ENCODE data around the gene KAZN. TPM values are rescaled to one million over a fixed set of nuclear protein-coding genes. Genes with fewer than 3 reads are reported as not detected.

Gene KAZN
- total RNA-seq, 1 donor from 2014 or later = 2.2 TPM

DNA sequence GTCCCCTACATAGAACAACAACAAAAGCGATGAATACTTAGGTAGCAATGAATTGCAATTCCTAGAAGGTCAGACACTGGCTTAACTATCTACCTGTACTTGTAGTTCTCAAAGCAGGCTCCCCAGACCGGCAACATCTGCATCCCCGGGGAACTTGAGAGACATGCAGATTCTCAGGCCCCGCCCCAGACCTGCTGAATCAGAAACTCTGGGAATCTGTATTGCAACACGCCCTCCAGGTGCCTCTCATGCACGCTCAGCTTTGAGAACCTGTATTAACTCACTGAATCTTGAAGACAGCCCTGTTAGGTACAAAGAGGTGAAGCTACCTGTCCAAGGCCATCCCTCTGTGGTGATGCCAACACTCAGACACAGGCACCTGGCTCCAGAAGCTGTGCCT lies 128.1 kb downstream of the KAZN start:
- no peak for ATAC-seq
- no peak for DNase-seq
- intact Hi-C loops (cut with micrococcal nuclease) = no loop called here

DNA sequence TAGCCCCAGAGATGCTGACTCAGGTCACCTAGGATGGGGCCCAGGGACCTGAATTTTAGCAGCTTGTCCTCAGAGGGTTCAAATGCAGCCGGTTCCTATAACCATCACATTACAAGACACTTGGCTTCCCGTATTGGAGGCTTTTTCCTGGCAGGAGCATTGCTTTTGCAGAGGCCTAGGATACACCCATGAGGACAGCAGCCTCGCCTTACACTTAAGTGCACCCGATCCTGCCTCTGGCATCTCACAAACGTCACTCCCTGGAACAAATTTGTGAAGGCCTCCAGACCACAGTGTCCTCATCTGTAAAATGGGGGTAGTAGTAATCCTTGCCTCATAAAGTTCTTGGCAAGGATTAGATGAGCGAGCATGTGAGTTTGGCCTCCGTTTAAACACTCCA lies 130.0 kb downstream of the KAZN start:
- ATAC-seq (no peak), DNase-seq (no peak)
- intact Hi-C loops (cut with micrococcal nuclease) = no loop called here

DNA sequence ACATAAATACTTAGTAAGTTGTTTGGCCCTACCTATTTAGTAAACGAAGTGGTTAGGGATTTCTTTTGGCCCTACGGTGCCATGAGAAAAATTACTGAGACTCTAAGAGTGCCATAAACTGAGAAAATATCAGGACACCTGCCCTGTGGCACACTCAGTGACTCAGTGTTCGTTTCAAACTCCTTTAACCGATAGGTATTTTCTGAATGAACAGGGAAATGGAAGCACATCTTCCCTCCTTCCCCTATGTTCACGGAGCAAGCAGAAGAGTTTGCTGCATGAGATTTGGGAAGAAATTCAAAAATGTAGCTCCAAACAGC lies 134.2 kb downstream of the KAZN start:
- DNase-seq (no peak), ATAC-seq (no peak)
- intact Hi-C loops (cut with micrococcal nuclease) = loop anchor here (5.0 kb wide), 1 partner anchor 615 kb away; no protein-coding TSS in a partner anchor

DNA sequence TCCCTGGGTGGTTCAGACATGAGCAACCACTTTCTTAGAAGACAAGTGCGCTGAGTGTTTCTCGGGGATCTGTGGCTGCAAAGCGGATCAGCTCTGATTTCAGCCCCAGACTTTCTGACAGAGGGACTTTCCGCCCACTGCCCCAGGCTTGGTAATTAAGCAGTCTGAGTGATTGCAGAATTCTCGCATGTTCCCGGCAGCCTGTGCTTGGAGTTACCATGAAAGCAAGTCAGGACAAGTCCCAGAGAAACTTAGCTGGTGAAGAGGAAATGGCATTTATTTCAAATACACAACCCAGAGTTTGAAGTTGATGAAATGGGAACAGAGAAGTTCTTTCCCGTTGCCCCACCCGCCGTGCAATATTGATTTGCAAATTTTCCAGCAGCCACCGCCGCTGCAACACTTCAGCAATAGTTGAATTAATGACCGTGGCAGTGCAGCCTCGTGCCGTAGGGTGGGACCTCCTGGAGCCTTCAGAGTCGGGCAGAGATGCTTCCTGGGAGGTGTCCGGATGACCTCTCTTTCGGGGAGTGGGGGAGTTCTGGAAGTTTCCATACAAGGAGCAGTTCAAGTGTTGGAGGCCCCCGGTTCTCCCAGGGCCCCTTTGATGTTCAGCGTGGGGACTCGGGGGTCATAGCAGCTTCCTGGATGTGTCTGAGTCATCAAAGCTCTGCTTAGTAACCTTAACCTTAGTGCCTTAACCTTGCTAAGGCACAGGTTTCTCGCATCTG lies 134.7 kb downstream of the KAZN start:
- intact Hi-C loops (cut with micrococcal nuclease) = loop anchor here (5.0 kb wide), 1 partner anchor 616 kb away; no protein-coding TSS in a partner anchor

DNA sequence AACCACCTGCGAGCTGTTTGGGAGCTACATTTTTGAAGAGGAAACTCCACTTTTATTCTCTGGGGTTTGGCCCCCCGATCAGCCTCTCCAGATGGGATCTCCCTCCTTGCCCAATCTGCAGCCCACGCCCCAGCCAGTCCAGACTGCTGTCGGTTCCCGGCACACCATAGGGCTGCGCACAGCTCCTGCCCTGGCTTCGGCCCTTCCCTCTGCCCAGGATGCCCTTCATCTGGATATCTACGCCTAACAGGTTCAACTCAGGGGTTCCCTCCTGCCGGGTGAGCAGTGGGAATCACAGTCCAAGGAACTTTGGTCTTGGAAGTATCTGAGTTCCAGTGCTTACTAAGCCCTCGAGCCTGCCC lies 135.3 kb downstream of the KAZN start:
- no peak for ATAC-seq
- DNase-seq = no peak
- intact Hi-C loops (cut with micrococcal nuclease) = loop anchor here (5.0 kb wide), 1 partner anchor 616 kb away; no protein-coding TSS in a partner anchor

More for the DNA sequence above, 134.7 kb downstream of the KAZN start:
- no peak for DNase-seq
- no peak for ATAC-seq

DNA sequence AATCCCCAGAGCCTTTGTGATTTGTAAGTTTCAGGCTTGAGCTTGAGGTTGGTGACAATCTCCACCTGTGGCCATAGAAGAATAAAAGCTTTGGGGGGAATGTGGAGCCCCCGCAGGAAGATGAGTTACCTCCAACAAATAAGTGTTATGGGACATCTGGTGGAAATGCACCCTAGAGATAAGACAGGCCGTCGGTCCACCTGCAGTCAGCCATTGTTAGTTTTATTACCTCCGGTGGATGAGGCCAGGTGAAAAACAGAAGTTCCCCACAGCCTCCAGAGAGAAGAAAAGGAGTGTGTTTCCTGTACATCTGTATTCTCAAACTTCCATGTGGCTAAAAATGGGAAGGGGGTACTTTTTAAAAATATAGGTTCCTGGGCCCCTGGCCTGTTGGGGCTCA lies 137.4 kb downstream of the KAZN start:
- ATAC-seq (no peak), DNase-seq (no peak)
- intact Hi-C loops (cut with micrococcal nuclease) = no loop called here

DNA sequence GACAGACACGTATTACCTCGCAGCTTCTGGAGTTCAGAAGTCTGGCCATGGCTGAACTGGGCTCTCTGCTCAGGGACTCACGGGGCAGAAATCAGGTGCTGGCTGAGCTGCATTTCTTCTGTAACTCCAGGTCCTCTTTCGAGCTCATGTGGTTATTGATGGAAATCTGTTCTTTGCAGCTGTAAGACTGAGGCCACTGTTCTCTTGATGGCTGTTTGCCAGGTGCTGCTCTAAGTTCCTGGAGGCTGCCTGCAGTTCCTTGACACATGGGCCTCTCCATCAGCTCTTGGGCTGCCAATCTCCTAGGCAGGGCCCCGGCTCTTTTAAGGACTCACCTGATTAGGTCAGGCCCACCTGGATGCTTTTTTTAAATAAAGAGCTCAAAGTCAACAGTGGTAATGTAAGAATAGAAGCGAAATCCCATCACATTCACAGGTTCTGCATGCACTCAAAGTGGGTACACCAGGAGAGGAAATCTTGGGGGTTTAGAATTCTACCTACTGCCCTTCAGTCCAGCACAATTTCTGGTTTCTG lies 139.1 kb downstream of the KAZN start:
- DNase-seq (no peak), ATAC-seq (no peak)
- intact Hi-C loops (cut with micrococcal nuclease) = no loop called here

DNA sequence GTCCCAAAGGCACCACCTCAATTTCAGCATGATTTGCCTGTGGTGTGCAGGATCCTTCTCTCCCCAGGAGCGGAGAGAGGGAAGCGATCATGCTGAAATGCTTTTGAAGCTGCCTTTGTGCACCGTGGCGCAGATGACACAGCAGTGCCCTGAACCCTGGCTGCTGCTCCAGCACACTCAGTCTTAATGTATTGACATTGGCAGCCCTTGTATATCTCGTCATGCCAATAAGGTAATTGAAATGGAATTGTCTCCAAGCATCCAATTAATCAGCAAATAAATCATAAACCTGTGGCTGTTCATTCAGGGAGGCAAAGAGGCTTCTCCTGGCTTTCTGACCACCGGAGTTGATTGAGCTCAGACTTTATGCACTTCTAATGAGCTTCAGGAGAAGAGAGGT lies 139.8 kb downstream of the KAZN start:
- intact Hi-C loops (cut with micrococcal nuclease) = no loop called here

DNA sequence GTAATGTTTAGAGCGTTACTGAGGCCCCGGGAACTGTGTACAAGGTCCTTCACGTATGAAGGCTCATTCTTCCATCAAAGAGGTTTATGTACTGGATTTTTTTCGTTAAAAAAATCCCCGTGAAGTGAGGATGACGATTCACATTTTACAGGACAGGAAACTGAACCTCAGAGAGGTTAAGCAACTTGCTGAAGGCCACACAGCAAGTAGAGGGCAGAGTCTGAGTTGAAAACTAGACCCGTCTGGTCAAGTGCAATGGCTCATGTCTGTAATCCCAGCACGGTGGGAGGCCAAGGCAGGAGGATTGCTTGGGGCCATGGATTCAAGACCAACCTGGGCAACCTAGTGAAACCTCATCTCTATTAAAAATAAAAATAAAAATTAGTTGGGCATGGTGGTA lies 140.2 kb downstream of the KAZN start:
- intact Hi-C loops (cut with micrococcal nuclease) = no loop called here
- no peak for ATAC-seq
- no peak for DNase-seq

More for the DNA sequence above, 139.8 kb downstream of the KAZN start:
- ATAC-seq = no peak
- no peak for DNase-seq

DNA sequence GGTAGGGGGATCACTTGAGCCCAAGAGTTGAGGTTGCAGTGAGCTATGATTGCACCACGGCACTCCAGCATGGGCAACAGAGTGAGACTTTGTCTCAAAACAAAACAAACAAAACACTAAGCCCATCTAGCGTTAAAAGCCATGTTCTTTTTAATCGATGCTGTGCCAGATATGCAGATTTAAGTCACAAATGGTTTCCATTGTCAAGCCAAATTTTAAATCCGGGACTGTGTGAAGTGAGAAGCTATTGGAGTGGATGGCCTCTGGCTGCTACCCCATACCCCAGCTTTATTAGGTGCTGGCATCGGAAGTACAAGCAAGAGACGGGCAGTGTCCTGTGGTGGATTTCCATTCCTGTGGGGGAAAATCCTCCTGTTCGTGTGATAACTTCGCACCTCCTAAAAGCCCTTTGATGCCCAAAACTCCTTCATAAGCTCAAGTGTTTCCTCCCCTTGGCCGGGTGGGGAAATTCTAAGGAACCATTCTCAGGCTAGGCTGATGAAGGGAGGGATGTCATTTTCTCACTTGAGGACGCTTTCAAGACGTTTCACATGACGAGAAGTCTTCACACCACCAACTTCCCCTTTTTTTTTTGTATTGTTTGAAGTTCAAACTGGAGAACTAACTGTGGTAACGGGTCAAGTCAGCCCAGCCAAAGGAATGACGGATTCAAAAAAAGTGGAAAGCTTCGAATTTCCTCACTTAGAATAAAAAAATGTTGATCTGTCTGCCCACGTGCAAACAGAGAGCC lies 140.8 kb downstream of the KAZN start:
- intact Hi-C loops (cut with micrococcal nuclease) = no loop called here
- no peak for ATAC-seq

DNA sequence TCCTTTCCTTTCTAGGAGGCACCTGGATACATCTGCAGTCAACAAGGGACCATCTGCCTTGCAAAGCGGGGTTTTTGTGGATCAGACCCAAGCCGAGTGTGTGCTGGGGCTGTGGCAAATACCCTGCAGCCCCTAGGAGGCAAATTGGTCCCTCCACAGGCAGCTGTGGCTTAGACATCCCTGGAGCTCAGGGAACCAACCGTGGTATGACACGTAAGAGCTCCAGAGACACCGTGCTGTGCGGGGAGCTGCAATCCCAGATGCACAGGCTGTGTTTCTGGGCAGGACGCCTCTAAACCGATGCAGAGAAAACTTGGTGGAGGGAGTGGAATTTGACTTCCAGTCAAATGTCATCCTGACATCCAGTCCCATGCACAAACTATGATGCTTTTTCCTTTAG lies 141.5 kb downstream of the KAZN start:
- ATAC-seq (no peak), DNase-seq (no peak)
- intact Hi-C loops (cut with micrococcal nuclease) = no loop called here

More for the DNA sequence above, 140.8 kb downstream of the KAZN start:
- DNase-seq = no peak

DNA sequence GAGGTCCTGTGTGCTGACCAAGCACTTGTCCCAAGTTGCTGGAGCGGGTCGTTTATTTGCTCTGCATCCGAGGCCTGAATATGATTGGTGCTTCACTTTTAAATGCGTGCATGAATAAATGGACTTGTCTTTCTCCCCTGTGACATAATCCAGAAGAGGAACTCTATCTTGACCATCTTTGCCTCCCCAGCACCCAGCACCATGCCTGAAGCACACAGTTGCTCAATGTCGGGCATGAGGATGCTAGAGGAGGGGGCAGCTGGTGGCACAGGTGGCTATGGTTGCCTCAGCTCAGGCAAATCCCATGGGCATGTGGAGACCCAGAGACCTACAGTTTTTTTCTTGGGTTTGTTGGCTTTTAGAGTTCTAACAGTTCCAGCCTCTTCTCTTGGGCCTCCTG lies 142.6 kb downstream of the KAZN start:
- intact Hi-C loops (cut with micrococcal nuclease) = no loop called here
- DNase-seq (no peak), ATAC-seq (no peak)

DNA sequence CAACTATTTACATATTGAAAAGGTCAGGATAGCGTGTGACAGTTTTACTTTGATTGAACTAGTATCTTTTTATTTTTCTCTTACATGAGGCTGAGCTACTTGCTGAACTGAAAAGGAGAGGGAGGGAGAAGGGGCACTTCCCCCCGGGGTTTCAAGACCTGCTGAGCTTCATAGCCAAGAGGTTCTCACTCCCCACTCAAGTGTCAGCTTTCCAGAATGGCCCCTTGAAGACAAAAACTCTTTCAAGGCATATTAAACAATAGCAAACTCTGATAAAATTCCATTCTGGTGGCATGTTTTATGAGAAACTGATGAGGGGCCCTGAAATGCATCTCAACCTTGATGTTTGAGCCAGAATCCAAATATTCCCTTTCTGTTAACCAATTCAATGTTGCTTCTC lies 143.0 kb downstream of the KAZN start:
- DNase-seq (no peak), ATAC-seq (no peak)
- intact Hi-C loops (cut with micrococcal nuclease) = no loop called here

DNA sequence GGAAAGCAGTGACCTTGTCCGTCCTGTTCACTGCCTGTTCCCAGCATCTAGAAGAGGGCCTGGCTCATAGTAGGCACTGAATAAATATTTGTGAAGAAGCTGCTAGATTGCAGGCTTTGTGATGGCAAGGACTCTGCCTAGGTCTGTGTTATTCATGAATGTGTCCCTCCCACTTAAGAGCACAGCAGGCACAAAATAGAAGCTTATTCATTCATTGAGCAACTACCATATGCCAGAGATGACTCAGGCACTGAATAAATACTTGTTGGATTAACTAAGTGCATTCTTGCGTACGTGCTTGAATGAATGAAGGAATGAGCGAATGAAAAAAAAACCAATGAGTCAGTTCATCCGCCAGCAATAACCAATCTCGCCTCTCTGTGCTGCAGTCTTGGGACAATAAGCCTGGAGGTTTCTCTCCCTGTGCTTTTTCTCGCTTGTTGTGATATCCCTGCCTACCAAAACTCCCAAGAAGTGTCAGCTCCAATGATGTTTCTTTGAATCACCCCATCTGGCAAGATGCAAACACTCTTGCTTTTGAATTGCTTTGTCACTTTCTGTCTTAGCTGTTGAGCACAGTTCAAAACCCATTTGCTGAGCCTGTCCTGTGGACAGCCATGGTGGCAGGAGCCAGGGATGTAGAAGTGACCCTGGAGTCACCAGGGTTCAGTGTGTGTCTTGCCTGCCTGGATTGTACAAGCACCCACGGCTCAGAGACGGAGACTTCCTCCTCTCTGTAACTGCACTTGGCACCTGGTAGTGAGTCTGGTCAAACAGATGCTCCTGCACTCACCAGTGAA lies 143.9 kb downstream of the KAZN start:
- no peak for DNase-seq
- intact Hi-C loops (cut with micrococcal nuclease) = no loop called here
- ATAC-seq = no peak

DNA sequence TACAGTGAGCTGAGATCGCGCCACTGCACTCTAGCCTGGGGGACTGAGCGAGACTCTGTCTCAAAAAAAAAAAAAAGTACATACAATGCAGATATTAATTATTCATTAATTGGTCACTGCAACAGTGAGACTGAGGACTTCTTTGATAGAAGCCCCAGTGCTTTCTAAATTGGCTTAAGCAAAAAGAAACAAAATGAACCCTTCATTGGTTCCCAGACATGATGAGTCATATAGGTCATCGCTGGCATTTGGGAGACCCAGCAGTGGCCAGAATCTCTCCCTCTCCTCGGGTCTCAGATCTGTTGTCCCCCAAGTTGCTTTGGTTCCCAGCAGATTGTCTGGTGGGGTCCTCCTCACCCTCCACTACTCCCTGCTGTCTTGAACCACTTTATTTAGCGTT lies 144.9 kb downstream of the KAZN start:
- ATAC-seq (no peak), DNase-seq (no peak)
- intact Hi-C loops (cut with micrococcal nuclease) = no loop called here

DNA sequence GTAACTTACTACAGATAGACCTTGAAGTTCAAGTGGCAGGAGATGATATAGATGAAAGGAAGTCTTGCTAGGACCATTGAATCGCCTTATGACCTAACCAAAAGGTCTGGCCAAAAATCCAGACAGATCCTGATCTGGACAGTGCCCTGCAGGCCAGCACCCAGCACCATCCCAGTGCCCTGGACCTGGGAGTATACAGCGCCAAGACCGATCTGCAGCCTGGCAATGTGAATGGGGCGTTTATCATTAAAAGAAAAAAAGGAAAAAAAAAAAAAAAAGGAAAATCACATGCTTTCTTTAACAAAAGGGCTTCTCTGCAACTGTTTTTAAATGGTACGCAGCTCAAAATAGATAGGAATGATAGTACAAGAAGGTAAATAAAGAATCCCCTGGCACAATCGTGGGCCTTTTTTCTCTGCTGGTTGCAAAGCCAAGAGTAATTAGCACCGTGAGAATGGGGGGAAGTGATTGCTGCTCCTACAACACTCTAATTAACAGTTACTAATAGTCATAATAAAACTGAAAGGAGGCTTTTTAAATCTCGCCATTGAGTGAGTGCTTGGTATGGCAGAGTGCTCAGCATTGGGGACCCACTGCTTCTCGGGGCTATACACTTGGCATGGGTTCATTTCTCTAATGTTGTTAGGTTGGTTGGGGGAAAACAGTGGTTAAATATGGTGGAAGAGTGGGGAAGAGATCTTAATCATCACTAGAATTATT lies 146.7 kb downstream of the KAZN start:
- ATAC-seq (no peak), DNase-seq (no peak)
- intact Hi-C loops (cut with micrococcal nuclease) = no loop called here

DNA sequence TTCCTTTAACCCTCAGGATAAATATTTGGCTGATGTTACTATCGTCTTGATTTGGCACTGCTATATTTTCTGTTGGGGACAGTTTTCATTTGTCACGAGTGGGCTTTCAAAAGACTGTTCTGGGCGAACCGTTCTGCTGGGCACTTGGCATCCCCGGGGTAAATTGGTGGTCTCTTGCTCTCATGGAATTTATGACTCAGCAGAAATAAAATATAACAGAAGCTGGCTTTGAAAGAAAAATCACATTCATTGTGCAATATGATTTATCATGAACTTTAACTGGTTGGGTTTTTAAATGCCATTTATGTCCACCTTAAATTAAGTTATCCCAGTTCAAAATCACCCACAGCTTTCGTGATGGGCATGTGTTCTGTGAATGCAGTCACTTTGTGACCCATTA lies 147.3 kb downstream of the KAZN start:
- ATAC-seq (no peak), DNase-seq (no peak)
- intact Hi-C loops (cut with micrococcal nuclease) = no loop called here

DNA sequence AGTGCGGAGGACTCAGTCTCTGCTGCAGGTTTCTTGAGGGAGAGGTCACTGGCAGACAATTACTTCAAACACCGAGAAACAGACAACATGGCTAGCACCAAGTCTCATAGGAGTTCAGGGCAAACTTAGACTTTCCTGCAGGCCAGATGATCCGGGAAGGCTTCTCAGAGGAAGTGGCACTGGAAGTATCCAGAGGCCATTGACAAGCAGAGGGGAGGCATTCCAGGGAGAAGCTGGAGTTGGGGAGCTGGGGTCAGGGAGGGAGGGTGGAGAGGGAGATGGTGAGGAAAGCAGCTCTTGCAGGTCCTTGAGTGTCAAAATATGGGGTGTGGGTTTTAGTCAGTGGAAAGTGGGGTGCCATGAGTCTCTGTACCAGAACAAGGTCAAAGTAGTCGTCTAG lies 147.9 kb downstream of the KAZN start:
- intact Hi-C loops (cut with micrococcal nuclease) = no loop called here
- DNase-seq = no peak
- no peak for ATAC-seq

DNA sequence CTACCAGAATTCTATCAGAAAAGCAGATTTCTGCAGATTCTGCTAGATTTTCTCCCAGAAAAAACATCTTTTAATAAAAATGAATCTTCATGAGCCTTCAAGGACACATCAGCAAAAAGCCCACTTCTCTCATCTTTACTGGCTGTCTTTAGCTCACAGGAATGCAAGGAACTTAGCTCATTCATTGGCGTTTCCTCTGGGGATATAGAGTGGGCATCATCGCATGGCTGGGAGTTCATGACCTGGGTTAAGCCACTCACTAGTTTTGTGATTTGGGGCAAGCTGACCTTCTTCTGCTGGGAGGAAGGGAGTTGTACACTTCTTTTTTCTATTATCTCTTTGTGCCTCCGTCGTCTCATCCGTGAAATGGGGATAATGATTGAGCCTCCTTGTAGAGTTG lies 149.7 kb downstream of the KAZN start:
- DNase-seq (no peak), ATAC-seq (no peak)
- intact Hi-C loops (cut with micrococcal nuclease) = no loop called here
